Lower leg skin (tissue), 3 donors: ENCODE measurements around the gene TRPM3.

Experiments used
- POLR2A ChIP-seq, 2 donors: fragments of 450-650 bp; IDR thresholded peaks; one replicate each; pipeline ENCODE4 v1.6.1; 2016 to 2017; ENCODE audit warnings: antibody characterized with exemption in 2 of 2, mild to moderate bottlenecking in 1 of 2, moderate library complexity in 1 of 2
- TF ChIP-seq, protein P1 (sequence below), 3 donors: fragments of 450-650 bp; IDR thresholded peaks; one replicate each; pipeline ENCODE4 v1.5.1; 2016; ENCODE audit warnings: antibody characterized with exemption in 3 of 3, mild to moderate bottlenecking in 3 of 3, moderate library complexity in 2 of 3

DNA sequence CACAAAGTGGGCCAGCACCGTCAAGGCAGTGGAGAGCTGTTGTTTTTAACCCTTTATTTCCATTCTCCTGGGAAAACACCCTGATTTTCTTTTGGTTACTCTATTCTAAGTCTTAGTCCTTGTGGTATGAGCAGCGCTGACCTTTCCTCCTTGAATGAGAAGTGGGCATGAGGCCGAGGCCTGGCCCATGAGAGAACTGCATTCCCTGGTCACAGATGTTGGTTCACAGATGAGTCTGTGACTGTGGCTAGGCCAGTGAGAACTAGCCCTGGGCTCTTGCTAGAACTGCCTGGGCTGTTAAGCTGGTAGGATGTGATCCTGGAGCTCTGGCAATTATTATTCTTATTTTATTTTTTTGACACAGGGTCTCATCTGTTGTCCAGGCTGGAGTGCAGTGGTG is 635.3 kb downstream of the TRPM3 start:
- TF ChIP-seq, protein P1, sequence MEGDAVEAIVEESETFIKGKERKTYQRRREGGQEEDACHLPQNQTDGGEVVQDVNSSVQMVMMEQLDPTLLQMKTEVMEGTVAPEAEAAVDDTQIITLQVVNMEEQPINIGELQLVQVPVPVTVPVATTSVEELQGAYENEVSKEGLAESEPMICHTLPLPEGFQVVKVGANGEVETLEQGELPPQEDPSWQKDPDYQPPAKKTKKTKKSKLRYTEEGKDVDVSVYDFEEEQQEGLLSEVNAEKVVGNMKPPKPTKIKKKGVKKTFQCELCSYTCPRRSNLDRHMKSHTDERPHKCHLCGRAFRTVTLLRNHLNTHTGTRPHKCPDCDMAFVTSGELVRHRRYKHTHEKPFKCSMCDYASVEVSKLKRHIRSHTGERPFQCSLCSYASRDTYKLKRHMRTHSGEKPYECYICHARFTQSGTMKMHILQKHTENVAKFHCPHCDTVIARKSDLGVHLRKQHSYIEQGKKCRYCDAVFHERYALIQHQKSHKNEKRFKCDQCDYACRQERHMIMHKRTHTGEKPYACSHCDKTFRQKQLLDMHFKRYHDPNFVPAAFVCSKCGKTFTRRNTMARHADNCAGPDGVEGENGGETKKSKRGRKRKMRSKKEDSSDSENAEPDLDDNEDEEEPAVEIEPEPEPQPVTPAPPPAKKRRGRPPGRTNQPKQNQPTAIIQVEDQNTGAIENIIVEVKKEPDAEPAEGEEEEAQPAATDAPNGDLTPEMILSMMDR (IDR thresholded peaks at IDR 0.05) = no peak
- no peak for TF ChIP-seq POLR2A (IDR thresholded peaks at IDR 0.05)
